Measurements from ENCODE around the gene E2F4.
A peak's percentile ranks its signal among the peaks of the same experiment; 100 is the strongest.

The E2F4 gene

GRCh38 chr16:67213197-67214019, 21.5 kb downstream of the E2F4 start:
- H2AFZ ChIP-seq (ENCODE audit: low read length) = no peak overlapping the region
- H4K20me1 ChIP-seq (ENCODE audit: insufficient read depth, low read length, poor library complexity, severe bottlenecking) = no peaks in the 10 kb centered on the region
- H3K9ac ChIP-seq (ENCODE audit: low read depth, low read length, poor library complexity, severe bottlenecking) = no peak overlapping the region
- H3F3A ChIP-seq (ENCODE audit: low read depth) = no peaks in the 10 kb centered on the region
- TF ChIP-seq CTCF (conservative IDR thresholded peaks at IDR 0.05; ENCODE audit: low read length) (no peak), EZH2phosphoT487 (IDR thresholded peaks at IDR 0.05; ENCODE audit: borderline replicate concordance) (no peak)
- no peaks in the 10 kb centered on the region for H3K79me2 ChIP-seq (ENCODE audit: insufficient read depth, low read length)
- H3K9me2 ChIP-seq (replicated peaks; ENCODE audit: low read depth, low read length) = no peaks in the 10 kb centered on the region
- no peak overlapping the region for H3K4me3 ChIP-seq (ENCODE audit: low read length, poor library complexity, severe bottlenecking)
- no peaks in the 10 kb centered on the region for H3K27me3 ChIP-seq (ENCODE audit: insufficient read depth, low read length, poor library complexity, severe bottlenecking)
- peaks cover 19% of the 10 kb centered on the region for H3K4me1 ChIP-seq (ENCODE audit: insufficient read depth, low read length, poor library complexity, severe bottlenecking)
- H3K4me2 ChIP-seq (ENCODE audit: low read depth, low read length, poor library complexity, severe bottlenecking) = no peak overlapping the region
- no peaks in the 10 kb centered on the region for H3K9me3 ChIP-seq (ENCODE audit: insufficient read depth, low read depth, low read length)
- H3K36me3 ChIP-seq (ENCODE audit: insufficient read depth, low read length) = no peaks in the 10 kb centered on the region

- H3K27me3 ChIP-seq (ENCODE audit: insufficient read depth, low read length, poor library complexity, severe bottlenecking) = no peaks in the 10 kb centered on the region
- no peaks in the 10 kb centered on the region for H3K9me2 ChIP-seq (replicated peaks; ENCODE audit: low read depth, low read length)
- no peaks in the 10 kb centered on the region for H3F3A ChIP-seq (ENCODE audit: low read depth)
- no peaks in the 10 kb centered on the region for H3K9me3 ChIP-seq (ENCODE audit: insufficient read depth, low read depth, low read length)
- H4K20me1 ChIP-seq (ENCODE audit: insufficient read depth, low read length, poor library complexity, severe bottlenecking) = no peaks in the 10 kb centered on the region
- no peak overlapping the region for H3K4me3 ChIP-seq (ENCODE audit: low read length, poor library complexity, severe bottlenecking)
- peaks cover 19% of the 10 kb centered on the region for H3K4me1 ChIP-seq (ENCODE audit: insufficient read depth, low read length, poor library complexity, severe bottlenecking)
- TF ChIP-seq CTCF (conservative IDR thresholded peaks at IDR 0.05; ENCODE audit: low read length) = no peak
- TF ChIP-seq EZH2phosphoT487 (IDR thresholded peaks at IDR 0.05; ENCODE audit: borderline replicate concordance) = no peak
- H3K9ac ChIP-seq (ENCODE audit: low read depth, low read length, poor library complexity, severe bottlenecking) = no peak overlapping the region
- H3K4me2 ChIP-seq (ENCODE audit: low read depth, low read length, poor library complexity, severe bottlenecking) = no peak overlapping the region
- no peaks in the 10 kb centered on the region for H3K36me3 ChIP-seq (ENCODE audit: insufficient read depth, low read length)
- no peak overlapping the region for H2AFZ ChIP-seq (ENCODE audit: low read length)
- H3K79me2 ChIP-seq (ENCODE audit: insufficient read depth, low read length) = no peaks in the 10 kb centered on the region
Measured at GRCh38 chr16:67215706-67216105, 23.8 kb downstream of the E2F4 start.

GRCh38 chr16:67216612-67217490, 24.9 kb downstream of the E2F4 start:
- Histone ChIP-seq H3K9me3 (ENCODE audit: insufficient read depth, low read depth, low read length) (no peaks in the 10 kb centered on the region), H3K79me2 (ENCODE audit: insufficient read depth, low read length) (no peaks in the 10 kb centered on the region), H3K4me2 (ENCODE audit: low read depth, low read length, poor library complexity, severe bottlenecking) (peak overlapping the region; percentile 25), H4K20me1 (ENCODE audit: insufficient read depth, low read length, poor library complexity, severe bottlenecking) (no peaks in the 10 kb centered on the region), H3K4me1 (ENCODE audit: insufficient read depth, low read length, poor library complexity, severe bottlenecking) (peaks cover 19% of the 10 kb centered on the region), H2AFZ (ENCODE audit: low read length) (peak overlapping the region; percentile 51), H3K9me2 (replicated peaks; ENCODE audit: low read depth, low read length) (no peaks in the 10 kb centered on the region), H3F3A (ENCODE audit: low read depth) (no peaks in the 10 kb centered on the region), H3K27me3 (ENCODE audit: insufficient read depth, low read length, poor library complexity, severe bottlenecking) (no peaks in the 10 kb centered on the region), H3K9ac (ENCODE audit: low read depth, low read length, poor library complexity, severe bottlenecking) (peak overlapping the region; percentile 44), H3K36me3 (ENCODE audit: insufficient read depth, low read length) (no peaks in the 10 kb centered on the region), H3K4me3 (ENCODE audit: low read length, poor library complexity, severe bottlenecking) (no peak overlapping the region)
- no peak for TF ChIP-seq CTCF (conservative IDR thresholded peaks at IDR 0.05; ENCODE audit: low read length)
- no peak for TF ChIP-seq EZH2phosphoT487 (IDR thresholded peaks at IDR 0.05; ENCODE audit: borderline replicate concordance)
